A673 (cell line): Measurements from ENCODE around the gene SLC22A9. TPM values are rescaled to one million over a fixed set of nuclear protein-coding genes. Genes with fewer than 3 reads are reported as not detected.
"Not testable (repeated sequence)": the region's sequence is repeated elsewhere in the genome, so short reads cannot be mapped to it uniquely, and the experiment has no call there.

Experiments
- Bru-seq: library from RNA; stranded (reverse); fragments of 400-500 nt; gene quantifications from one replicate; lab custom pipeline; 2021; lab: Mats Ljungman, UMichigan
- BruChase-seq, 2 experiments: library from RNA; stranded (reverse); fragments of 400-500 nt; gene quantifications; one replicate each; lab custom pipeline; 2021; lab: Mats Ljungman, UMichigan
- BruUV-seq: library from RNA; stranded (reverse); fragments of 400-500 nt; replicated peaks from 2 replicates; lab custom pipeline; 2021; lab: Mats Ljungman, UMichigan
- CTCF ChIA-PET: fragments of 300-600 bp; sonication (Branson Sonifier 250); formaldehyde crosslinking; loops from one replicate; lab custom pipeline; 2022; ENCODE audit warnings: antibody characterized with exemption; lab: Charles Lee
- POLR2A ChIA-PET: fragments of 300-600 bp; sonication (Branson Sonifier 250); formaldehyde crosslinking; loops from one replicate; lab custom pipeline; 2022; ENCODE audit warnings: antibody characterized with exemption; ENCODE audit not compliant: low non-redundant PET; lab: Charles Lee
- DNase-seq: peaks from one replicate; pipeline ENCODE4 v3.0.0-alpha.2; 2015; ENCODE audit warnings: low spot score
- H3K27ac ChIP-seq: fragments of 200-600 bp; sonication (generic); 2 replicates; pipeline ENCODE4 v1.5.1; 2016; ENCODE audit warnings: mixed run types, low read depth, mild to moderate bottlenecking, mixed read lengths, antibody characterized with exemption, low read length; ENCODE audit not compliant: poor library complexity, severe bottlenecking
- H3K27me3 ChIP-seq: fragments of 200-600 bp; sonication (generic); replicated peaks from 2 replicates; pipeline ENCODE4 v1.6.1; 2017; ENCODE audit warnings: mixed run types, low read depth, mild to moderate bottlenecking, mixed read lengths, antibody characterized with exemption, low read length; ENCODE audit not compliant: insufficient read depth, poor library complexity
- H3K36me3 ChIP-seq: fragments of 200-600 bp; sonication (generic); 2 replicates; pipeline ENCODE4 v1.6.1; 2016; ENCODE audit warnings: mixed run types, mild to moderate bottlenecking, mixed read lengths, antibody characterized with exemption, low read length; ENCODE audit not compliant: insufficient read depth, poor library complexity, severe bottlenecking
- H3K4me1 ChIP-seq: fragments of 200-600 bp; sonication (generic); 2 replicates; pipeline ENCODE4 v1.6.1; 2017; ENCODE audit warnings: mixed run types, mild to moderate bottlenecking, mixed read lengths, antibody characterized with exemption, low read length; ENCODE audit not compliant: insufficient read depth, poor library complexity, severe bottlenecking
- H3K4me3 ChIP-seq: fragments of 200-600 bp; sonication (generic); 2 replicates; pipeline ENCODE4 v1.5.1; 2016; ENCODE audit warnings: low read depth, mixed run types, mild to moderate bottlenecking, mixed read lengths, low read length; ENCODE audit not compliant: poor library complexity, severe bottlenecking
- H3K9me3 ChIP-seq: fragments of 200-600 bp; sonication (generic); 2 replicates; pipeline ENCODE4 v1.6.1; 2016; ENCODE audit warnings: mixed run types, low read depth, mild to moderate bottlenecking, mixed read lengths, antibody characterized with exemption, low read length; ENCODE audit not compliant: poor library complexity, severe bottlenecking
- CTCF ChIP-seq: fragments of 300-800, 200-600 bp; sonication (generic); conservative IDR thresholded peaks from 2 replicates; pipeline ENCODE4 v1.5.1; 2017; ENCODE audit warnings: low read depth, mild to moderate bottlenecking, antibody characterized with exemption, low read length, moderate library complexity, mixed read lengths
- EZH2 ChIP-seq: fragments of 200-600 bp; sonication (generic); IDR thresholded peaks from 2 replicates; pipeline ENCODE4 v1.6.1; 2017; ENCODE audit warnings: borderline replicate concordance, low read depth, mild to moderate bottlenecking, mixed read lengths, antibody characterized with exemption, low read length; ENCODE audit not compliant: poor library complexity, severe bottlenecking
- intact Hi-C: fragments of 100-400 bp; cut with micrococcal nuclease; formaldehyde crosslinking; loops from one replicate; pipeline ENCODE4 v1.10.0; 2022; ENCODE audit not compliant: unreplicated experiment
- long read RNA-seq: library from polyadenylated mRNA; stranded (forward); transcript quantifications from one replicate; pipeline ENCODE4 v2.0.0, GENCODE V29; 2022
- total RNA-seq: library from RNA; stranded (reverse); gene quantifications from 2 replicates; pipeline ENCODE4 v1.2.3, GENCODE V29; 2021

The SLC22A9 gene
- total RNA-seq = not detected in 2 replicates
- Bru-seq, nascent RNA = percentile 2 among the genes with signal in this experiment
- percentile 4 among the genes with signal in this experiment for BruChase-seq, experiment 1, labeled RNA remaining after a 2-hour chase
- percentile 8 among the genes with signal in this experiment for BruChase-seq, experiment 2, labeled RNA remaining after a 6-hour chase
- long read RNA-seq = 0 reads

GRCh38 chr11:63369165-63369970, at the start of gene SLC22A9:
Gene SLC22A9 (plus strand): TSS chr11:63369785. CDS start chr11:63370057, 272 bp downstream.
- Histone ChIP-seq H3K9me3 (no peaks in the 10 kb centered on the region), H3K36me3 (no peaks in the 10 kb centered on the region), H3K27ac (no peak within 1 kb of the TSS), H3K27me3 (peaks cover 28% of the 10 kb centered on the region), H3K4me1 (no peaks in the 10 kb centered on the region), H3K4me3 (no peak within 1 kb of the TSS)
- ChIA-PET CTCF (no interaction called here), POLR2A (no interaction called here)
- no TSS peak for BruUV-seq
- intact Hi-C loops = no loop called here
- TF ChIP-seq EZH2 = no peak
- TF ChIP-seq CTCF = no peak
- no peak for DNase-seq

GRCh38 chr11:63321723-63322122, 47.9 kb upstream of the SLC22A9 start:
- H3K4me1 ChIP-seq = no peaks in the 10 kb centered on the region
- no peaks in the 10 kb centered on the region for H3K27me3 ChIP-seq
- ChIA-PET POLR2A (no interaction called here), CTCF (no interaction called here)
- no peak overlapping the region for H3K27ac ChIP-seq
- TF ChIP-seq CTCF = no peak
- no peak for TF ChIP-seq EZH2
- intact Hi-C loops = no loop called here
- H3K4me3 ChIP-seq = no peak overlapping the region
- no peak for DNase-seq
- BruUV-seq = no TSS peak
- H3K9me3 ChIP-seq = no peaks in the 10 kb centered on the region
- no peaks in the 10 kb centered on the region for H3K36me3 ChIP-seq

GRCh38 chr11:63335089-63335488, 34.5 kb upstream of the SLC22A9 start:
- DNase-seq, H3K36me3 ChIP-seq, intact Hi-C loops, H3K27ac ChIP-seq, H3K9me3 ChIP-seq, POLR2A ChIA-PET, H3K4me1 ChIP-seq, H3K4me3 ChIP-seq, BruUV-seq, H3K27me3 ChIP-seq, CTCF ChIA-PET: not testable (repeated sequence)
